Measurements from ENCODE around the gene UQCC3. TPM values are rescaled to one million over a fixed set of nuclear protein-coding genes. Genes with fewer than 3 reads are reported as not detected.
A peak's percentile ranks its signal among the peaks of the same experiment; 100 is the strongest.
"Not testable (repeated sequence)": the region's sequence is repeated elsewhere in the genome, so short reads cannot be mapped to it uniquely, and the experiment has no call there.

The UQCC3 gene
- total RNA-seq, 1 donor from 2014 or later = 15.0 TPM

DNA sequence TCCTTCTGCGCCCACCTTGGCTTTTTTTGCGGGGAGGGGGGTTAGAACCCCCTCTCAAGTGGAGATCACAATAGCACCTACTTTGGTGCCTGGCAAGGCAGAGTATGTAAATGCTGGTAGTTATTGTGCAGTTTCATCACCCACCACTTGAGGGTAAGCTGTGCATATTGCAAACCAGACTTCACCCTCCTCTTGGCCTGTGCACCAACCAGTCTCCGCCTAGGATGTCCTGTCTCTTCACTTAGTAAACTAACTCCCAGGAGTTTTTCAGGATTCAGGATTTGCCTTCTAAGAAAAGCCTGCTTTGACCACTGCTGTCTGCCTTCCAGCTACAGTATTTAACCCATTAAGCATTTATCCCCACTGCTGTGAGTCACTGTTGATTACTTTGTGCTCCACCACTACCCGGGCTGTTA is 9.4 kb downstream of the UQCC3 start:
- Mint-ChIP-seq H3K9me3 (no peaks in the 10 kb centered on the region), H3K27me3 (ENCODE audit: low read depth) (no peaks in the 10 kb centered on the region), H3K36me3 (ENCODE audit: low read depth) (peaks cover 5% of the 10 kb centered on the region), H3K4me3 (peak overlapping the region; percentile 81), H3K27ac (ENCODE audit: unreplicated experiment) (no peak overlapping the region), H3K4me1 (peaks cover 28% of the 10 kb centered on the region)
- TF ChIP-seq, protein P1, sequence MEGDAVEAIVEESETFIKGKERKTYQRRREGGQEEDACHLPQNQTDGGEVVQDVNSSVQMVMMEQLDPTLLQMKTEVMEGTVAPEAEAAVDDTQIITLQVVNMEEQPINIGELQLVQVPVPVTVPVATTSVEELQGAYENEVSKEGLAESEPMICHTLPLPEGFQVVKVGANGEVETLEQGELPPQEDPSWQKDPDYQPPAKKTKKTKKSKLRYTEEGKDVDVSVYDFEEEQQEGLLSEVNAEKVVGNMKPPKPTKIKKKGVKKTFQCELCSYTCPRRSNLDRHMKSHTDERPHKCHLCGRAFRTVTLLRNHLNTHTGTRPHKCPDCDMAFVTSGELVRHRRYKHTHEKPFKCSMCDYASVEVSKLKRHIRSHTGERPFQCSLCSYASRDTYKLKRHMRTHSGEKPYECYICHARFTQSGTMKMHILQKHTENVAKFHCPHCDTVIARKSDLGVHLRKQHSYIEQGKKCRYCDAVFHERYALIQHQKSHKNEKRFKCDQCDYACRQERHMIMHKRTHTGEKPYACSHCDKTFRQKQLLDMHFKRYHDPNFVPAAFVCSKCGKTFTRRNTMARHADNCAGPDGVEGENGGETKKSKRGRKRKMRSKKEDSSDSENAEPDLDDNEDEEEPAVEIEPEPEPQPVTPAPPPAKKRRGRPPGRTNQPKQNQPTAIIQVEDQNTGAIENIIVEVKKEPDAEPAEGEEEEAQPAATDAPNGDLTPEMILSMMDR (conservative IDR thresholded peaks at IDR 0.05) = peak; percentile 59
- DNase-seq (ENCODE audit: low read depth, low spot score) = no peak

DNA sequence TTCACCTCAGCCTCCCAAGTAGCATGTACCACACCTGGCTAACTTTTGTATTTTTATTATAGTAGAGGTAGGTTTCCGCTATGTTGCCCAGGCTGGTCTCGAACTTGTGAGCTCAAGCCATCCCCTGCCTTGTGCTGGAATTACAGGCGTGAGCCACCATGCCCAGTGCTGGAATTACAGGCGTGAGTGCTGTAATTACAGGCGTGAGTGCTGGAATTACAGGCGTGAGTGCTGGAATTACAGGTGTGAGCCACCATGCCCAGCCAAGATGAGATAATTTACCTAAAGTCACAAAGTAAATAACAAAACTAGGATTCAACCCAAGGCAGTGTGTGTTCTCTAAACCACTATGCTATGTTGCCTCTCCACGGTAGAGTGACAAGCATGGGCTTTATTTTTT is 11.0 kb downstream of the UQCC3 start:
- TF ChIP-seq, protein P1 (conservative IDR thresholded peaks at IDR 0.05) = no peak
- H3K27ac Mint-ChIP-seq (ENCODE audit: unreplicated experiment) = no peak overlapping the region
- DNase-seq (ENCODE audit: low read depth, low spot score) = no peak
- H3K9me3 Mint-ChIP-seq = no peaks in the 10 kb centered on the region
- no peaks in the 10 kb centered on the region for H3K27me3 Mint-ChIP-seq (ENCODE audit: low read depth)
- H3K36me3 Mint-ChIP-seq (ENCODE audit: low read depth) = peaks cover 5% of the 10 kb centered on the region
- H3K4me3 Mint-ChIP-seq = no peak overlapping the region
- peaks cover 23% of the 10 kb centered on the region for H3K4me1 Mint-ChIP-seq

DNA sequence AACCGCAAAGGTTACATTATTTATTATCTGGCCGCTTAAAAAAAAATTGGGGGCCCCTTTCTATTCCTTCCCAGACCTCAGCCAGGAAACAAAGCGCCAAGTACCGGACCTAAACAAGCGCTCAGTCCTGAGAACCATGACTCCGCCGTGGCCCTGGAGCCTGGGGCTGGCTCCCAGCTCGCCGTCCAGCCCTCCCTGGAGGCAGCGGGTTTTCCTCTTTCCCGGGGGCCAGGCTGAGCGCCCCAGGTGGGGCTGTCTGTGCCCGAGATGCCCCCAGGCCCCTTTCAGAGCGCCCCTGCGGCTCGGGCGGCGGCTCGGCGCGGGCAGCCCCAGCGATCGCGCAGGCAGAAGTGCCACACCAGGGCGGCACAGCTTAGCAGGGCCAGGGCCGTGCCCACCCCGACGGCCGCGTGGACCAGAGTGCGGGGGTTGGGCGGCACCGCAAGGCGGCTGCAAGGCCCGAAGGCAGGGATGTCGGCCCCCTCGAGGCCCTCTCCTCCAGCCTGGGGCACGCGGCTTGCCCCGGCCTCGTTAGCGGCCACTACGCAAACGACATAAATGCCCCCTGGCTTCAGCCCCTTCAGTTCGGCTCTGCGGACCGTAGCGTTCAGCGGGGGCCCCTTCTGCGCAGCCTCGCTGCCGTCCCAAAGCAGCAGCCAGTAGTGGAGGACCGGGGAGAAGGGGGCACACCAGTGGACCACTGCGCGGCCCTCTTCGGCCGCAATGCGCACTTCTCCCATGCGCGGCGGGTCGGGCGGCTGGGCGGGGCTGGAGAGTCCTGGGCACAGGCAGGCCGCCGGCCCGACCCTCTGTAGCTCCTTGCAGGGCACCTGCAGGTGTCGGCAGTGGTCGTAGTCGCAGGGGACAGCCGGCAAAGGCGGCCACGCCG is 16.3 kb downstream of the UQCC3 start:
- TF ChIP-seq, protein P1 (conservative IDR thresholded peaks at IDR 0.05) = no peak
- H3K9me3 Mint-ChIP-seq = no peaks in the 10 kb centered on the region
- peaks cover 4% of the 10 kb centered on the region for H3K36me3 Mint-ChIP-seq (ENCODE audit: low read depth)
- no peak overlapping the region for H3K27ac Mint-ChIP-seq (ENCODE audit: unreplicated experiment)
- peaks cover 18% of the 10 kb centered on the region for H3K4me1 Mint-ChIP-seq
- H3K27me3 Mint-ChIP-seq (ENCODE audit: low read depth) = no peaks in the 10 kb centered on the region
- no peak overlapping the region for H3K4me3 Mint-ChIP-seq
- DNase-seq (ENCODE audit: low read depth, low spot score) = no peak

DNA sequence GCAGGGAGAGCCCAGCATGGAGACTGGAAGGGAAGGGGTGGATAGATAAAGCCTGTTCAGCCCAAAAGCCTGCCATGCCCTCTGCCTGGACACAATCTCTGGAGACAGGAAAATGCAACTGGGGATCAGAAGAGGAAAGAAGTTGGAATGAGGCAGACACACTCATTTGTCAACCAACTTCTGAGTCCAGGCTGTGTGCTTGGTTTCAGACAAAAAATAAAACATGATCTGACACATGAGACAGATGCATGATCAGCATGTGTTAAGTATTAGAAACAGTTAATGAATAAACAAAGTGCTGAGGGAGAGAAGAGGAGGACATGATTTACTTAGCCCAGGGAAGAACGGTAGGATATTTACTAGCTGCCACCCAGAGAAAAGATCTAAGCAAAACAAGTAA is 17.0 kb downstream of the UQCC3 start:
- no peak overlapping the region for H3K27ac Mint-ChIP-seq (ENCODE audit: unreplicated experiment)

DNA sequence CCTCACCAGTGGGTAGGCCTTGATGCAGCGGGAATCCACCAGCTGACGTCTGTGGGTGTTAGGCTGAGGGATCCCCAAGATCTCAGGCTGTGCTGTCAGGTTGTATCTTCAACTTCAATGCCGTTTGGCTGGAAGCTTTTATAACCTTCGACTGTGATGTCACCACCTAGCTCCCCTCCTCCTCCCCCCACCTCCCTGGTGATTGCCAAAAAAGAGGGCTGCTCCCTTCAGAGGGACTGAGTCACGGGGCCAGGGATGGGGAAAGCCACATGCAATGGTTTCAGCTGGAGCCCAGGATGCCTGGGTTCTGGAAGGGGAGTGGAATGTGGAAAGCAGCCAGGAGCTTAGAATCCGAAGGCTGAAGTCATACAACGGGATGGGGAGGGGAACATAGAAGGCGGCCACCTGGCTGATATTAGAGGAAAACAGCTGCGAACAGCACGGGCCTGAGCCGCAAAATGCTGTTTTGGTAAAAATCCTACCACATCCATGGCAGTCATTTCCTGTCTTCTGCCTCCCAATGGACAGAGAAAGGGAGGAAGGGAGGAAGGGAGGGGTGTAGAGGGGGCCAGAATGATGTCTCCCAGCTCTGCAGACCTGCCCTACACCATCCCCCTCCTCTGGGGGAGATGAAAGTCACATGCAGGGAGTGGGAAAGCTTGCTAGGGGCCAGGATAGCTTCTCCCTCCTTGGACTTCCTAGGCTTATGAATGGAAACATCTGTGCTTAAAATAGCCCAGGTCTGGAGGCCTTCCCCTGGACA is 18.1 kb downstream of the UQCC3 start, which contains the start of gene LRRN4CL:
TSS of gene LRRN4CL (minus strand) at position 110 of the 763 bp plus-strand sequence. CDS start 1,022 bp downstream, outside the sequence.
- peak within 1 kb of the TSS; percentile 17 for H3K4me3 Mint-ChIP-seq
- no peak for DNase-seq (ENCODE audit: low read depth, low spot score)

More for the DNA sequence above, 17.0 kb downstream of the UQCC3 start:
- TF ChIP-seq, protein P1 (conservative IDR thresholded peaks at IDR 0.05) = no peak
- Mint-ChIP-seq H3K4me3 (no peak overlapping the region), H3K9me3 (no peaks in the 10 kb centered on the region), H3K36me3 (ENCODE audit: low read depth) (peaks cover 7% of the 10 kb centered on the region), H3K4me1 (peaks cover 18% of the 10 kb centered on the region), H3K27me3 (ENCODE audit: low read depth) (no peaks in the 10 kb centered on the region)
- no peak for DNase-seq (ENCODE audit: low read depth, low spot score)

DNA sequence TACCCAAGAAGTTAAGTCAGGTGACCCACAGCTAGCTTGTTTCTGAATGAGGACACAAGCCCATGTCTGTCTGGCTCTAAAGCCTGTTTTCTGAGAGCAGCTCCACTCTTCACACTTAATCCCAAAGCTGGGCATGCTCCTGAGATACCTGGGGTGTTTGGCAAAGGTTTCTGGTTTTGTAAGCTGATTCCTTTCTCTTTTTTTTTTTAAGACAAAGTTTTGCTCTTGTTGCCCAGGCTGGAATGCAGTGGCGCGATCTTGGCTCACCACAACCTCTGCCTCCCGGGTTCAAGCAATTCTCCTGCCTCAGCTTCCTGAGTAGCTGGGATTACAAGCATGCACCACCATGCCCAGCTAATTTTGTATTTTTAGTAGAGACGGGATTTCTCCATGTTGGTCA is 22.2 kb downstream of the UQCC3 start:
- not testable (repeated sequence) for H3K4me3 Mint-ChIP-seq; DNase-seq (ENCODE audit: low read depth, low spot score); H3K27ac Mint-ChIP-seq (ENCODE audit: unreplicated experiment); H3K9me3 Mint-ChIP-seq; H3K27me3 Mint-ChIP-seq (ENCODE audit: low read depth)
- peaks cover 15% of the 10 kb centered on the region for H3K36me3 Mint-ChIP-seq (ENCODE audit: low read depth)
- H3K4me1 Mint-ChIP-seq = peaks cover 20% of the 10 kb centered on the region

More for the DNA sequence above, 18.1 kb downstream of the UQCC3 start, which contains the start of gene LRRN4CL:
- Mint-ChIP-seq H3K27me3 (ENCODE audit: low read depth) (no peaks in the 10 kb centered on the region), H3K4me1 (peaks cover 19% of the 10 kb centered on the region), H3K36me3 (ENCODE audit: low read depth) (peaks cover 7% of the 10 kb centered on the region), H3K27ac (ENCODE audit: unreplicated experiment) (peak within 1 kb of the TSS; percentile 81), H3K9me3 (no peaks in the 10 kb centered on the region)
- TF ChIP-seq, protein P1 (conservative IDR thresholded peaks at IDR 0.05) = no peak

Data from neural crest cell (in vitro differentiated cells).